Osteocyte (in vitro differentiated cells): Measurements from ENCODE around the gene MINAR1. TPM values are rescaled to one million over a fixed set of nuclear protein-coding genes. Genes with fewer than 3 reads are reported as not detected.

Source experiments
- DNase-seq: peaks from one replicate; pipeline ENCODE4 v3.0.0; 2021; ENCODE audit warnings: mixed read lengths; ENCODE audit not compliant: unreplicated experiment; ENCODE audit errors: extremely low spot score
- H3K27ac Mint-ChIP-seq: one replicate; pipeline ENCODE4 v1.8.0; 2021; ENCODE audit warnings: mild to moderate bottlenecking, mixed read lengths; ENCODE audit not compliant: unreplicated experiment
- H3K27me3 Mint-ChIP-seq: one replicate; pipeline ENCODE4 v1.8.0; 2021; ENCODE audit warnings: mixed read lengths; ENCODE audit not compliant: unreplicated experiment
- H3K36me3 Mint-ChIP-seq: one replicate; pipeline ENCODE4 v1.8.0; 2021; ENCODE audit warnings: mixed read lengths; ENCODE audit not compliant: unreplicated experiment
- H3K4me1 Mint-ChIP-seq: one replicate; pipeline ENCODE4 v1.8.0; 2021; ENCODE audit warnings: mixed read lengths; ENCODE audit not compliant: unreplicated experiment
- H3K4me3 Mint-ChIP-seq: one replicate; pipeline ENCODE4 v1.8.0; 2021; ENCODE audit warnings: mild to moderate bottlenecking, moderate library complexity, mixed read lengths; ENCODE audit not compliant: unreplicated experiment
- H3K9me3 Mint-ChIP-seq: one replicate; pipeline ENCODE4 v1.8.0; 2021; ENCODE audit warnings: mixed read lengths; ENCODE audit not compliant: unreplicated experiment
- total RNA-seq: library from RNA; stranded (reverse); gene quantifications from 2 replicates; pipeline ENCODE4 v1.2.1, GENCODE V29; 2021
- TF ChIP-seq, protein P1 (sequence below): fragments of 200-600 bp; sonication (generic); IDR thresholded peaks from 2 replicates; pipeline ENCODE4 v1.5.0; 2021; ENCODE audit warnings: antibody characterized with exemption, mild to moderate bottlenecking, moderate library complexity

MINAR1 gene
- total RNA-seq, 1 donor from 2014 or later = 2.1 TPM

DNA sequence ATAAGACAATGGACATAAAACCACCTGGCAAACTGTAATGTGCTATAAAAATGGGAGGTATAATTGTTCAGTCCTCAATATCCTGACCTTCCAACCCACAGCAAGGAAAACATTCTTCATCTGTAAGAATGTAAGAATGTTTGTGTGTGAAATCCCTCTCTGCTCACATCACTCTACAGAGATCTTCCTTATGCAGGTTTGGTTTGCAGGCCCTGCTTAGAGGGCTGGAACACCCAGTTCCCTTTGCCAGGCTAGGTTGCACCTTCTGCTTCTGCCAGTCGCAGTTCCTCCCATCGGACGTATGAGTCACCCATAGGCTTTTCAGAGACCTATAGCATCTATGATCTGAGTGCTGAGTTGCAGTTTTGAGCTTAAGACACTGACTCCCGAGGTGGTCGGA lies 24.1 kb upstream of the MINAR1 start:
- H3K4me1 Mint-ChIP-seq = no peaks in the 10 kb centered on the region
- no peak overlapping the region for H3K4me3 Mint-ChIP-seq
- no peaks in the 10 kb centered on the region for H3K27me3 Mint-ChIP-seq

DNA sequence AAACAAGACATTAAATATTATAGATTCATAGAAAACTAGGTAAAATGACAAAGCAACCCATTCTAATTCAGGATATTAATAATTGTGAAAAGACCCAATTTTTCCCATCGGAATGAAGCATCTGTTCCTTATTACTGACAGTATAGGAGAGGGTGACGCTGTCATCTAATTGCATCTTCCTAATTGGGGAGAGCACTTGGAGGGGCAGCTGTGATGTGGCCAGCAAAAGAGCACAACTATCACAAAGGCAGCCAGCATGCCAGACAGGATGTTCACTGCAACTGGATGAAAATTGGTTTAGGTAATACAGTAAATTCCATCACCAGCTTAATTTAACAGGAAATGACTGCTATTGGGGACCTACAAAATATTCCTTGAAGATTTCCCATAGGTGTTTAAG lies 21.9 kb upstream of the MINAR1 start:
- no peaks in the 10 kb centered on the region for H3K4me1 Mint-ChIP-seq
- H3K9me3 Mint-ChIP-seq = no peaks in the 10 kb centered on the region
- no peak overlapping the region for H3K4me3 Mint-ChIP-seq
- TF ChIP-seq, protein P1, sequence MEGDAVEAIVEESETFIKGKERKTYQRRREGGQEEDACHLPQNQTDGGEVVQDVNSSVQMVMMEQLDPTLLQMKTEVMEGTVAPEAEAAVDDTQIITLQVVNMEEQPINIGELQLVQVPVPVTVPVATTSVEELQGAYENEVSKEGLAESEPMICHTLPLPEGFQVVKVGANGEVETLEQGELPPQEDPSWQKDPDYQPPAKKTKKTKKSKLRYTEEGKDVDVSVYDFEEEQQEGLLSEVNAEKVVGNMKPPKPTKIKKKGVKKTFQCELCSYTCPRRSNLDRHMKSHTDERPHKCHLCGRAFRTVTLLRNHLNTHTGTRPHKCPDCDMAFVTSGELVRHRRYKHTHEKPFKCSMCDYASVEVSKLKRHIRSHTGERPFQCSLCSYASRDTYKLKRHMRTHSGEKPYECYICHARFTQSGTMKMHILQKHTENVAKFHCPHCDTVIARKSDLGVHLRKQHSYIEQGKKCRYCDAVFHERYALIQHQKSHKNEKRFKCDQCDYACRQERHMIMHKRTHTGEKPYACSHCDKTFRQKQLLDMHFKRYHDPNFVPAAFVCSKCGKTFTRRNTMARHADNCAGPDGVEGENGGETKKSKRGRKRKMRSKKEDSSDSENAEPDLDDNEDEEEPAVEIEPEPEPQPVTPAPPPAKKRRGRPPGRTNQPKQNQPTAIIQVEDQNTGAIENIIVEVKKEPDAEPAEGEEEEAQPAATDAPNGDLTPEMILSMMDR = no peak
- H3K36me3 Mint-ChIP-seq = peaks cover 13% of the 10 kb centered on the region
- H3K27me3 Mint-ChIP-seq = no peaks in the 10 kb centered on the region
- H3K27ac Mint-ChIP-seq = no peak overlapping the region
- no peak for DNase-seq

More for the DNA sequence above, 24.1 kb upstream of the MINAR1 start:
- Mint-ChIP-seq H3K27ac (no peak overlapping the region), H3K9me3 (no peaks in the 10 kb centered on the region), H3K36me3 (peaks cover 9% of the 10 kb centered on the region)
- DNase-seq = no peak
- TF ChIP-seq, protein P1 = no peak

DNA sequence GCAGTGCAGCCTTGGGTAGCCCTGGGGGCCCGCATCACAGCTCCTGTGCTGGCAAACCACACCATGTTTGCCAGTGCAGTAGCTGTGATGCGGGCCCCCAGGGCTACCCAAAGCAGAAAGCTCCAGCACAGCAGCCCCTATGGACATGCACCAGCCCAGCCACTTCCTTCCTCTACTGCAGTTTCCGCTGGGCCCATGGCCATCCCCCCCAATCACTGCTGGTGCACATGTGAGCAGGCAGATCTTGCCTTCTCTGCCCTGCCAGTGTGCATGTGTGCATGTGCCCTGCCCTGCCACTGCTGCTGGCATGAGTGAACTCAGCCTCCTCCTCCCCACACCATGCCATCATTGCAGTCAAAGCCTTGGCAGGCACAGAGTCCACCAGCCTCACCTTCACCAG lies 20.1 kb upstream of the MINAR1 start:
- Mint-ChIP-seq H3K27me3 (no peaks in the 10 kb centered on the region), H3K27ac (no peak overlapping the region), H3K4me3 (no peak overlapping the region), H3K9me3 (no peaks in the 10 kb centered on the region), H3K4me1 (no peaks in the 10 kb centered on the region), H3K36me3 (peaks cover 13% of the 10 kb centered on the region)
- DNase-seq = no peak
- TF ChIP-seq, protein P1 = no peak

DNA sequence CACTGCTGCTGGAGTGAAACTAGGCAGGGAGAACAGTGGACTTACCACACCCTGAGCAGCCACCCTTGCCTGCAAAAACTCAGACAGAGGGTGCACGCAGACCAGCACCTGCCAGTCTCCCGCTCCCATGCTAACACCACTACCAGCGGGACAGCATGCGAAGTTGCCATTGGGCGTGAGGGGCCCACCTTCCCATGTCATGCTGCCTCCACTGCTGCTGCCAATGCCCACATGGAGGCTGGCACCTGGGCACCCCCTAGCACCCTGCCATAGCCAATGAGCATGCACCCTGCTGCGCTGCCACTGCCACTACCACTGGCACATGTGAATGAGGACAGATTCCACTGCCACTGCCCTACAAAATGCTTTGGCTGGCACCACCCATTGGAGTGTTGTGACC lies 19.7 kb upstream of the MINAR1 start:
- no peak overlapping the region for H3K27ac Mint-ChIP-seq
- H3K27me3 Mint-ChIP-seq = no peaks in the 10 kb centered on the region
- DNase-seq = no peak
- no peaks in the 10 kb centered on the region for H3K4me1 Mint-ChIP-seq
- no peak overlapping the region for H3K4me3 Mint-ChIP-seq
- H3K9me3 Mint-ChIP-seq = no peaks in the 10 kb centered on the region
- H3K36me3 Mint-ChIP-seq = peaks cover 13% of the 10 kb centered on the region
- TF ChIP-seq, protein P1 = no peak

DNA sequence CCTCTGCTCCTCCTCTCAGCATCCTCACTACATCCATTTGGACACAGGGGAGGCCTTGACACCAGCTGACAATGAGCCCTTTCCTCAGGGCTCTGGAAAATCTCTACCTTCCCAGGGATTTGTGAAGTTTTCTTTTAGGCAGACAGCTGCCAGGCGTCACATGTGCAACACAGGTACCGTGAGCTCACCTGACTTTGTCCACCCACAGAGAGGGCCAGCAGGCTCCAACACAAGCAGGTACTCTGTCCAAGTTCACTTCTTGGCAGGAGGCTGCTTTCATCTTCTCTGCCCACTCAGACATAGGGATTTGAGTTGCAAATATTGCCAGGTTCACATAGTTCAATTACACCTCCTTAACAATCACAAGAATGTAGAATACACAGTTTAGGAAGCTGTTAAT lies 15.3 kb upstream of the MINAR1 start:
- H3K9me3 Mint-ChIP-seq = no peaks in the 10 kb centered on the region
- H3K4me1 Mint-ChIP-seq = no peaks in the 10 kb centered on the region
- H3K36me3 Mint-ChIP-seq = peaks cover 13% of the 10 kb centered on the region
- no peak overlapping the region for H3K27ac Mint-ChIP-seq
- DNase-seq = no peak
- TF ChIP-seq, protein P1 = no peak
- H3K4me3 Mint-ChIP-seq = no peak overlapping the region
- no peaks in the 10 kb centered on the region for H3K27me3 Mint-ChIP-seq
